Measurements from ENCODE around the gene BPGM. TPM values are rescaled to one million over a fixed set of nuclear protein-coding genes. Genes with fewer than 3 reads are reported as not detected.

Gene BPGM
- total RNA-seq = 10 to 100 TPM; 14.8 to 22.8 (median 19.0) TPM
- 10 to 100 TPM in 1 of 3 donors, 1 to 10 TPM in 2; 9.0 to 10.5 (median 9.7) TPM for polyA plus RNA-seq

DNA sequence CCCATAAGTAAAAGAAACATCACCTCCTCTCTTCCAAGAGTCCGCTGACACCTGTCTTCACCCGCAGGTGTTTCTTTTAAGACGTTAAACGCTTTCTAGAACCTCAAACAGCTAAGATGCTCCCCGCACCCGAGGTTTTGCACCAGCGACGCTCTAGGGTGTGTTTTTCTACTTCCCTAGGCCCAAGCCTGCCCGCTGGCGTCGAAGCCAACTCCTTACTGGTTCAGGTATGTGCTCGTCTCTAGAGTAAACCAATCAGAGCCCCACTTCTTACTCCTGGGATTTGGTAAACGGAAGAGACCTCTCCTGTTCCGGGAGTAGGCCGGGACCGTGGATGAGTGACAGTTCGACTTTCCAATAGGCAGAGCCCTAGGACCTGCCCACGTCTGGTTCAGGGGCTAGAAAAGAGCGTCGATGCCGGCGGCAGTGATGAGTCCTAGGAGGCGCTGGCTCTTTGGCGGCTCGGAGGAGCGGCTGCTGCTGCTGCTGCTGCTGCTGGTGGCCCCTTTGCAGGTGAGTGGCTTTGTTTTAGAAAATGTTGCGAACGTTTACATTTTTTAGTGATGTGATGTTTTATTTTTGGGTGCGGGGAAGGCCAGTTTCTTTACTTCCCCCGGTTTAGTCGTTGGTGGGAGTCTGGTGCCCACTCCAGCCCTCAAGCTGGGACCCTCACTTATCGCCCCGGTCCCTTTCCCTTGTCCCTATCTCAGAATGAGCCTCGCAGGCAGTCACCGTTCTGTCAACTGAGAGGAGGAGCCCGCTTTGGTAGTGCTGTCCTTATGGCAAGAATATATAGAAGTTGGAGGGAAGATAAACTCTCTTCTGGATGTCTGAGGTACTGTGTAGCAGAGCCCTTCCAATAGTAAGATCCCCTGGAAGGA lies at the start of gene BPGM:
BPGM (plus strand) TSS at position 429 of the 881 bp plus-strand sequence. CDS start 14,655 bp downstream, outside the sequence.
- WGBS, 2 donors = 0 to 1% methylated on average over 36 of the region's 36 CpGs

DNA sequence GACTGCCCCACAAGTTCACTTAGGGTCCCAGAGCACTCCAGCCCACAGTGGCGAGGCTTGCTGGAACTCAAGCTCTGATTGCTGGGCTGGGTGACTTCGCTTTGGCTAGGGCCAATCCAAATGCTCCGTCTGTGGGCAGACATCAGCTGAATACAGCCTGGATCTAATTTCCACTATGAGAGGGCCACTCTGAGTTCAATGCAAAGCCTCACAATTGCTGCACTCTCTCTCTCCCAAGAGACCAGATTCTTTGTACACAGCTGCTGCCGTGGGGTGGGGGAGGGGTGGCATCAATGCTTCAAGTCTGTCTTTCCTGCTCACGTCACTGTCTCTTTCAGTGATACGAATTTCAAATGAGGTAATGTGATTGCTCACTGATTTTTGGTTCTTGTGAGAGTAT lies 47.3 kb upstream of the BPGM start:
- Histone ChIP-seq H3K4me3 (no peak overlapping the region), H3K27me3 (no peaks in the 10 kb centered on the region), H3K4me1 (peaks cover 0 to 5% (median under 1%) of the 10 kb centered on the region in 4 donors), H3K27ac (no peak overlapping the region), H3K9me3 (no peaks in the 10 kb centered on the region), H3K36me3 (no peaks in the 10 kb centered on the region)
- TF ChIP-seq, protein P1, sequence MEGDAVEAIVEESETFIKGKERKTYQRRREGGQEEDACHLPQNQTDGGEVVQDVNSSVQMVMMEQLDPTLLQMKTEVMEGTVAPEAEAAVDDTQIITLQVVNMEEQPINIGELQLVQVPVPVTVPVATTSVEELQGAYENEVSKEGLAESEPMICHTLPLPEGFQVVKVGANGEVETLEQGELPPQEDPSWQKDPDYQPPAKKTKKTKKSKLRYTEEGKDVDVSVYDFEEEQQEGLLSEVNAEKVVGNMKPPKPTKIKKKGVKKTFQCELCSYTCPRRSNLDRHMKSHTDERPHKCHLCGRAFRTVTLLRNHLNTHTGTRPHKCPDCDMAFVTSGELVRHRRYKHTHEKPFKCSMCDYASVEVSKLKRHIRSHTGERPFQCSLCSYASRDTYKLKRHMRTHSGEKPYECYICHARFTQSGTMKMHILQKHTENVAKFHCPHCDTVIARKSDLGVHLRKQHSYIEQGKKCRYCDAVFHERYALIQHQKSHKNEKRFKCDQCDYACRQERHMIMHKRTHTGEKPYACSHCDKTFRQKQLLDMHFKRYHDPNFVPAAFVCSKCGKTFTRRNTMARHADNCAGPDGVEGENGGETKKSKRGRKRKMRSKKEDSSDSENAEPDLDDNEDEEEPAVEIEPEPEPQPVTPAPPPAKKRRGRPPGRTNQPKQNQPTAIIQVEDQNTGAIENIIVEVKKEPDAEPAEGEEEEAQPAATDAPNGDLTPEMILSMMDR (IDR thresholded peaks at IDR 0.05) = no peak
- TF ChIP-seq EP300 (IDR thresholded peaks at IDR 0.05) = no peak
- TF ChIP-seq POLR2A (IDR thresholded peaks at IDR 0.05) = no peak
- no peak for TF ChIP-seq POLR2AphosphoS5 (IDR thresholded peaks at IDR 0.05)
- intact Hi-C loops (cut with DNase I) = no loop called here
- DNase-seq = no peak
- WGBS, 2 donors = 79 to 87% methylated on average over 6 of the region's 6 CpGs

More for the DNA sequence above, at the start of gene BPGM:
- H3K36me3 ChIP-seq = no peaks in the 10 kb centered on the region
- H3K4me1 ChIP-seq = peaks cover 0 to 30% (median 15%) of the 10 kb centered on the region in 4 donors
- TF ChIP-seq, protein P1 (IDR thresholded peaks at IDR 0.05) = no peak
- TF ChIP-seq POLR2AphosphoS5 (IDR thresholded peaks at IDR 0.05) (peak; percentile 92 to 100 (median 94)), POLR2A (IDR thresholded peaks at IDR 0.05) (peak; percentile 92), EP300 (IDR thresholded peaks at IDR 0.05) (no peak)
- DNase-seq = peak; percentile 99
- no peaks in the 10 kb centered on the region for H3K9me3 ChIP-seq
- no peaks in the 10 kb centered on the region for H3K27me3 ChIP-seq
- H3K4me3 ChIP-seq = peak within 1 kb of the TSS; percentile 65 to 73 (median 68)
- H3K27ac ChIP-seq = peak within 1 kb of the TSS; percentile 76 to 90 (median 88)
- intact Hi-C loops (cut with DNase I) = loop anchor here (5.0 kb wide), 1 partner anchor 501 kb away; the partner anchor contains the start of gene TMEM140

DNA sequence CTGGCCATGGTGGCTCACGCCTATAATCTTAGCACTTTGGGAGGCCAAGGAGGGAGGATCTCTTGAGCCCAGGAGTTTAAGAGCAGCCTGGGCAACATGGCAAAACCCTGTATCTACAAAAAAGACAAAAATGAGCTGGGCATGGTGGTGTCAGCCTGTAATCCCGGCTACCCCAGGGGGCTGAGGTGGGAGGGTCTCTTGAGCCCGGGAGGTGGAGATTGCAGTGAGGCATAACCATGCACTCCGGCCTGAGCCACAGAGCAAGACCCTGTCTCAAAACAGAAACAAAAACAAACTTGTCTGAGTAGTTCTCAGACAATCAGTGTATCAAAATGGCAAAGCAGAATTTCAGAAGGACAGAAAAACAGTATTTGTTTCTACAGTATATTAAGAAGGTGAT lies 45.2 kb upstream of the BPGM start:
- no peaks in the 10 kb centered on the region for H3K9me3 ChIP-seq
- no peaks in the 10 kb centered on the region for H3K36me3 ChIP-seq
- TF ChIP-seq, protein P1 (IDR thresholded peaks at IDR 0.05) = no peak
- TF ChIP-seq POLR2A (IDR thresholded peaks at IDR 0.05) = no peak
- no peak for TF ChIP-seq POLR2AphosphoS5 (IDR thresholded peaks at IDR 0.05)
- TF ChIP-seq EP300 (IDR thresholded peaks at IDR 0.05) = no peak
- H3K27me3 ChIP-seq = no peaks in the 10 kb centered on the region
- H3K4me1 ChIP-seq = no peaks in the 10 kb centered on the region
- no peak for DNase-seq
- no peak overlapping the region for H3K27ac ChIP-seq
- intact Hi-C loops (cut with DNase I) = loop anchor here (10.0 kb wide), 1 partner anchor 477 kb away; the partner anchor contains the start of gene LRGUK
- 74 to 83% methylated on average over 4 of the region's 4 CpGs for WGBS, 2 donors
- H3K4me3 ChIP-seq = no peak overlapping the region

DNA sequence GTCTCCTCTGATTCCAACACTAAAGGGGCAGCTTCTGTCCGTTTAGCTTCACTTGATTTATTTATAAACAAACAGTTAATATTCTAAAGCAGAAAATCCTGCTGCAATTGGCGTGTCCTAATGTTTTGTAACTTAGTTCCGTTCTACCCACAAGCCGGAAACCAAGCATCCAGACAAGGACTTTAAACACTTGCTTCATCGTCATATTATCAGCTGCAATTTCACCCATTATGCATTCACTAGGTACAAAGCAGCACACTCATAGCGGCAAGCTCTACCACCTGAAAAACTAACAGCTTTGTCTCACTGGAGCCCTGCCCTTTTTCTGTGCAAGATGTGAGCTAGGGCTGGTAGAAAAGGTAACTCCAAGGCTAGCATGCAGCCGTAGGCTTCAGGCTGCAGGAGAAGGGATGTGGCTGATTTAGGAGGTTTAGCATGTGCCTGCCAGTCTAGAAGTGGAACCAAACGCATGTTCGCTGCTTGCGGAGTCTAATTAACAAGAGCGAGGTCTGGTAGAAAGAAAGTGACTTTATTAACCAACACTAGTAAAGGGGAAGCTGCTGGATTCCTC lies 43.7 kb upstream of the BPGM start:
- Histone ChIP-seq H3K4me3 (peak overlapping the region in 2 of 4 donors; percentile 17 to 23), H3K9me3 (no peaks in the 10 kb centered on the region), H3K36me3 (no peaks in the 10 kb centered on the region), H3K27ac (peak overlapping the region in 3 of 4 donors; percentile 24 to 46 (median 40)), H3K27me3 (no peaks in the 10 kb centered on the region), H3K4me1 (no peaks in the 10 kb centered on the region)
- intact Hi-C loops (cut with DNase I) = loop anchor here (10.0 kb wide), 1 partner anchor 478 kb away; the partner anchor contains the start of gene LRGUK
- TF ChIP-seq POLR2A (IDR thresholded peaks at IDR 0.05) (no peak), POLR2AphosphoS5 (IDR thresholded peaks at IDR 0.05) (no peak), EP300 (IDR thresholded peaks at IDR 0.05) (no peak)
- TF ChIP-seq, protein P1 (IDR thresholded peaks at IDR 0.05) = no peak
- WGBS, 2 donors = 34 to 57% methylated on average over 11 of the region's 11 CpGs
- no peak for DNase-seq
